SK-N-MC (cell line): Measurements from ENCODE around the gene TMEM238L.

Experiments
- DNase-seq: peaks from one replicate; pipeline ENCODE4 v3.0.0-alpha.2; 2011; ENCODE audit warnings: low read depth, low spot score
- H3K27ac ChIP-seq: fragments of 200-600 bp; sonication (generic); 2 replicates; pipeline ENCODE4 v1.5.1; 2016; ENCODE audit warnings: mixed run types
- H3K36me3 ChIP-seq: fragments of 200-600 bp; sonication (generic); 2 replicates; pipeline ENCODE4 v1.6.1; 2017; ENCODE audit warnings: antibody characterized with exemption, low read length, mixed read lengths; ENCODE audit not compliant: insufficient read depth
- H3K4me3 ChIP-seq: fragments of 200-600 bp; sonication (generic); 2 replicates; pipeline ENCODE4 v1.5.1; 2016
- H3K9ac ChIP-seq: fragments of 200-600 bp; sonication (generic); 2 replicates; pipeline ENCODE4 v1.8.0; 2017; ENCODE audit warnings: mixed run types, mixed read lengths; ENCODE audit not compliant: insufficient read length
- H3K9me3 ChIP-seq: fragments of 200-600 bp; sonication (generic); 2 replicates; pipeline ENCODE4 v1.6.1; 2017; ENCODE audit warnings: low read depth, mild to moderate bottlenecking, antibody characterized with exemption, low read length, moderate library complexity, mixed read lengths
- EZH2 ChIP-seq: fragments of 200-600 bp; sonication (generic); IDR thresholded peaks from one replicate; pipeline ENCODE4 v1.6.1; 2017; ENCODE audit warnings: antibody characterized with exemption
- FOXP2 ChIP-seq: optimal IDR thresholded peaks from 2 replicates; pipeline ENCODE3; 2011; ENCODE audit warnings: mild to moderate bottlenecking, moderate library complexity; ENCODE audit not compliant: insufficient read depth; ENCODE audit errors: extremely low read length, control extremely low read depth
- POLR2AphosphoS5 ChIP-seq: IDR thresholded peaks from 2 replicates; pipeline ENCODE4 v1.6.1; 2012; ENCODE audit warnings: mild to moderate bottlenecking, low read depth, low read length, borderline replicate concordance

The TMEM238L gene

GRCh38 chr17:10772425-10773380, 31.2 kb downstream of the TMEM238L start:
- Histone ChIP-seq H3K9me3 (no peaks in the 10 kb centered on the region), H3K4me3 (peak overlapping the region; percentile 51), H3K36me3 (no peaks in the 10 kb centered on the region), H3K9ac (no peak overlapping the region), H3K27ac (peak overlapping the region; percentile 82; the same call in 1 of the 2 replicates)
- no peak; the same call in 1 of the 2 replicates for TF ChIP-seq POLR2AphosphoS5
- TF ChIP-seq EZH2: no peak
- no peak for TF ChIP-seq FOXP2
- no peak for DNase-seq

GRCh38 chr17:10771148-10771547, 32.8 kb downstream of the TMEM238L start:
- no peak for DNase-seq
- no peak overlapping the region for H3K9ac ChIP-seq
- H3K9me3 ChIP-seq: no peaks in the 10 kb centered on the region
- H3K27ac ChIP-seq: no peak overlapping the region
- H3K4me3 ChIP-seq: no peak overlapping the region
- TF ChIP-seq EZH2 (no peak), FOXP2 (no peak), POLR2AphosphoS5 (no peak)
- no peaks in the 10 kb centered on the region for H3K36me3 ChIP-seq

- Histone ChIP-seq H3K9ac (no peak overlapping the region), H3K36me3 (no peaks in the 10 kb centered on the region), H3K4me3 (no peak overlapping the region), H3K27ac (no peak overlapping the region), H3K9me3 (no peaks in the 10 kb centered on the region)
- no peak for DNase-seq
- TF ChIP-seq POLR2AphosphoS5: no peak
- no peak for TF ChIP-seq FOXP2
- no peak for TF ChIP-seq EZH2
Measured at GRCh38 chr17:10769840-10770239, 34.1 kb downstream of the TMEM238L start.

GRCh38 chr17:10768750-10769251, 35.1 kb downstream of the TMEM238L start:
- no peak for TF ChIP-seq POLR2AphosphoS5
- no peak overlapping the region for H3K27ac ChIP-seq
- no peak for DNase-seq

GRCh38 chr17:10767232-10767631, 36.7 kb downstream of the TMEM238L start:
- Histone ChIP-seq H3K4me3 (no peak overlapping the region), H3K36me3 (no peaks in the 10 kb centered on the region), H3K9ac (no peak overlapping the region), H3K9me3 (no peaks in the 10 kb centered on the region), H3K27ac (no peak overlapping the region)
- no peak for TF ChIP-seq FOXP2
- TF ChIP-seq EZH2: no peak
- TF ChIP-seq POLR2AphosphoS5: no peak
- no peak for DNase-seq

More at GRCh38 chr17:10768750-10769251, 35.1 kb downstream of the TMEM238L start:
- Histone ChIP-seq H3K4me3 (no peak overlapping the region), H3K9ac (no peak overlapping the region), H3K9me3 (no peaks in the 10 kb centered on the region), H3K36me3 (no peaks in the 10 kb centered on the region)

- no peak for TF ChIP-seq EZH2
- TF ChIP-seq POLR2AphosphoS5: no peak
- TF ChIP-seq FOXP2: no peak
Measured at GRCh38 chr17:10762037-10762436, 41.9 kb downstream of the TMEM238L start.

GRCh38 chr17:10761281-10761680, 42.6 kb downstream of the TMEM238L start:
- no peaks in the 10 kb centered on the region for H3K36me3 ChIP-seq
- H3K4me3 ChIP-seq: no peak overlapping the region

More at GRCh38 chr17:10762037-10762436, 41.9 kb downstream of the TMEM238L start:
- Histone ChIP-seq H3K27ac (no peak overlapping the region), H3K9ac (no peak overlapping the region), H3K4me3 (no peak overlapping the region), H3K36me3 (no peaks in the 10 kb centered on the region), H3K9me3 (no peaks in the 10 kb centered on the region)
- no peak for DNase-seq

GRCh38 chr17:10758062-10758461, 45.8 kb downstream of the TMEM238L start:
- TF ChIP-seq EZH2 (no peak), POLR2AphosphoS5 (no peak)
- Histone ChIP-seq H3K9me3 (no peaks in the 10 kb centered on the region), H3K36me3 (no peaks in the 10 kb centered on the region), H3K4me3 (no peak overlapping the region), H3K27ac (no peak overlapping the region), H3K9ac (no peak overlapping the region)
- DNase-seq: no peak

More at GRCh38 chr17:10761281-10761680, 42.6 kb downstream of the TMEM238L start:
- TF ChIP-seq EZH2 (no peak), FOXP2 (no peak), POLR2AphosphoS5 (no peak)
- H3K9me3 ChIP-seq: no peaks in the 10 kb centered on the region
- H3K9ac ChIP-seq: no peak overlapping the region
- DNase-seq: no peak
- H3K27ac ChIP-seq: no peak overlapping the region
